H9 (cell line): Measurements from ENCODE around the gene LPP. TPM values are rescaled to one million over a fixed set of nuclear protein-coding genes. Genes with fewer than 3 reads are reported as not detected.

ENCODE experiments used
- DNase-seq: peaks from one replicate; pipeline ENCODE4 v3.0.0-alpha.2; 2017
- H2AFZ ChIP-seq: one replicate; pipeline ENCODE4 v1.6.1; 2013; ENCODE audit warnings: mild to moderate bottlenecking, low read length, control low read depth, moderate library complexity
- H2AK5ac ChIP-seq: 2 replicates; pipeline ENCODE4 v1.6.1; 2013; ENCODE audit warnings: low read length, control low read depth, mixed read lengths; ENCODE audit not compliant: insufficient read length
- H2BK120ac ChIP-seq: one replicate; pipeline ENCODE4 v1.6.1; 2013; ENCODE audit warnings: low read depth, mild to moderate bottlenecking, low read length, control low read depth, inconsistent platforms; ENCODE audit not compliant: poor library complexity, severe bottlenecking
- H2BK12ac ChIP-seq: 2 replicates; pipeline ENCODE4 v1.6.1; 2013; ENCODE audit warnings: low read length, control low read depth, mixed read lengths, low read depth; ENCODE audit not compliant: insufficient read length
- H2BK15ac ChIP-seq: 2 replicates; pipeline ENCODE4 v1.6.1; 2013; ENCODE audit warnings: low read depth, low read length, control low read depth
- H2BK20ac ChIP-seq: one replicate; pipeline ENCODE4 v1.6.1; 2013; ENCODE audit warnings: low read depth, mild to moderate bottlenecking, low read length, control low read depth, inconsistent platforms; ENCODE audit not compliant: poor library complexity, severe bottlenecking
- H2BK5ac ChIP-seq: 2 replicates; pipeline ENCODE4 v1.6.1; 2013; ENCODE audit warnings: low read length, control low read depth, mixed read lengths; ENCODE audit not compliant: insufficient read length
- H3K14ac ChIP-seq: 2 replicates; pipeline ENCODE4 v1.6.1; 2013; ENCODE audit warnings: low read length, control low read depth; ENCODE audit not compliant: insufficient read depth
- H3K18ac ChIP-seq: 2 replicates; pipeline ENCODE4 v1.6.1; 2013; ENCODE audit warnings: low read depth, mild to moderate bottlenecking, mixed read lengths, low read length, control low read depth; ENCODE audit not compliant: insufficient read length
- H3K23ac ChIP-seq: 2 replicates; pipeline ENCODE4 v1.6.1; 2013; ENCODE audit warnings: low read length, control low read depth, mixed read lengths, low read depth; ENCODE audit not compliant: insufficient read length
- H3K23me2 ChIP-seq: 2 replicates; pipeline ENCODE4 v1.6.1; 2013; ENCODE audit warnings: low read depth, mild to moderate bottlenecking, mixed read lengths, low read length, control low read depth; ENCODE audit not compliant: insufficient read length, poor library complexity, severe bottlenecking
- H3K27ac ChIP-seq: 2 replicates; pipeline ENCODE4 v1.5.1; 2013; ENCODE audit warnings: low read length, control low read depth, mixed read lengths, low read depth; ENCODE audit not compliant: insufficient read length
- H3K27me3 ChIP-seq: 2 replicates; pipeline ENCODE4 v1.6.1; 2013; ENCODE audit warnings: low read length, control low read depth, inconsistent platforms; ENCODE audit not compliant: insufficient read depth
- H3K4ac ChIP-seq: 2 replicates; pipeline ENCODE4 v1.6.1; 2013; ENCODE audit warnings: low read depth, mild to moderate bottlenecking, control low read depth, inconsistent platforms, low read length, moderate library complexity
- H3K4me1 ChIP-seq: 2 replicates; pipeline ENCODE4 v1.6.1; 2013; ENCODE audit warnings: low read length, control low read depth, inconsistent platforms; ENCODE audit not compliant: insufficient read depth
- H3K4me2 ChIP-seq: 2 replicates; pipeline ENCODE4 v1.6.1; 2013; ENCODE audit warnings: low read length, control low read depth, mixed read lengths; ENCODE audit not compliant: insufficient read length, insufficient read depth
- H3K56ac ChIP-seq: 2 replicates; pipeline ENCODE4 v1.6.1; 2013; ENCODE audit warnings: low read depth, mild to moderate bottlenecking, mixed read lengths, low read length, control low read depth; ENCODE audit not compliant: insufficient read length
- H3K79me1 ChIP-seq: 2 replicates; pipeline ENCODE4 v1.6.1; 2013; ENCODE audit warnings: low read depth, mild to moderate bottlenecking, moderate library complexity, low read length, control low read depth, inconsistent platforms; ENCODE audit not compliant: insufficient read depth, poor library complexity, severe bottlenecking
- H3K79me2 ChIP-seq: 2 replicates; pipeline ENCODE4 v1.6.1; 2013; ENCODE audit warnings: low read length, control low read depth, inconsistent platforms; ENCODE audit not compliant: insufficient read depth
- H3K9ac ChIP-seq: 2 replicates; pipeline ENCODE4 v1.6.1; 2013; ENCODE audit warnings: low read length, control low read depth, mixed read lengths; ENCODE audit not compliant: insufficient read length; ENCODE audit errors: extremely low read depth
- H3K9me3 ChIP-seq: one replicate; pipeline ENCODE4 v1.6.1; 2013; ENCODE audit warnings: low read depth, low read length, inconsistent platforms; ENCODE audit not compliant: control insufficient read depth
- H3T11ph ChIP-seq: one replicate; pipeline ENCODE4 v1.6.1; 2013; ENCODE audit warnings: mild to moderate bottlenecking, low read length, control low read depth, inconsistent platforms
- H4K20me1 ChIP-seq: one replicate; pipeline ENCODE4 v1.6.1; 2013; ENCODE audit not compliant: control insufficient read depth, insufficient read length, insufficient read depth
- H4K5ac ChIP-seq: 2 replicates; pipeline ENCODE4 v1.6.1; 2013; ENCODE audit warnings: low read depth, mild to moderate bottlenecking, mixed read lengths, low read length, control low read depth; ENCODE audit not compliant: insufficient read length
- H4K8ac ChIP-seq: replicated peaks from 2 replicates; pipeline ENCODE4 v1.6.1; 2013; ENCODE audit warnings: low read length, control low read depth, mixed read lengths, low read depth; ENCODE audit not compliant: insufficient read length
- H4K91ac ChIP-seq: 2 replicates; pipeline ENCODE4 v1.6.1; 2013; ENCODE audit warnings: low read depth, mild to moderate bottlenecking, moderate library complexity, mixed read lengths, low read length, control low read depth; ENCODE audit not compliant: insufficient read length
- H3K27ac Mint-ChIP-seq, 3 experiments: 2 replicates in 2 of 3; 3 replicates in 1 of 3; pipeline ENCODE4 v1.8.0; 2020 to 2021; ENCODE audit warnings: mixed read lengths in 3 of 3, mild to moderate bottlenecking in 1 of 3, moderate library complexity in 1 of 3
- H3K27me3 Mint-ChIP-seq: 2 replicates; pipeline ENCODE4 v1.8.0; 2021; ENCODE audit warnings: low read depth, mild to moderate bottlenecking, moderate library complexity, mixed read lengths
- H3K36me3 Mint-ChIP-seq, 3 experiments: 2 replicates in 2 of 3; 3 replicates in 1 of 3; pipeline ENCODE4 v1.8.0; 2020 to 2021; ENCODE audit warnings: low read depth in 3 of 3, mixed read lengths in 3 of 3; ENCODE audit not compliant: insufficient read depth in 1 of 3
- H3K4me1 Mint-ChIP-seq, 2 experiments: 2 replicates each; pipeline ENCODE4 v1.8.0; 2020; ENCODE audit warnings: mixed read lengths in 2 of 2
- H3K4me3 Mint-ChIP-seq, 2 experiments: 2 replicates in 1 of 2; 3 replicates in 1 of 2; pipeline ENCODE4 v1.8.0; 2020 to 2021; ENCODE audit warnings: mild to moderate bottlenecking in 2 of 2, mixed read lengths in 2 of 2, moderate library complexity in 1 of 2
- H3K9me3 Mint-ChIP-seq, 2 experiments: 2 replicates in 1 of 2; 3 replicates in 1 of 2; pipeline ENCODE4 v1.8.0; 2020; ENCODE audit warnings: mild to moderate bottlenecking in 2 of 2, mixed read lengths in 2 of 2, moderate library complexity in 1 of 2
- CTCF ChIP-seq: fragments of 200-600 bp; sonication (generic); conservative IDR thresholded peaks from 3 replicates; pipeline ENCODE4 v1.8.0; 2021; ENCODE audit warnings: antibody characterized with exemption, mild to moderate bottlenecking
- WGBS: extraction: QIAGEN DNeasy Blood & Tissue Kit; methylation state at CpG from one replicate; pipeline ENCODE4 v1.1.7; 2013; ENCODE audit warnings: missing lambda C conversion rate, low lambda C conversion rate, mixed read lengths; ENCODE audit not compliant: insufficient read length; ENCODE audit errors: extremely low coverage; 5-methylcytosine and 5-hydroxymethylcytosine counted together
- total RNA-seq: library from RNA; stranded (reverse); gene quantifications from 2 replicates; pipeline ENCODE4 v1.2.1, GENCODE V29; 2021

Gene LPP
- total RNA-seq, 1 experiment from 2014 or later, result 64.6 TPM

- Histone ChIP-seq H3K9ac (no peak overlapping the region), H3K18ac (no peak overlapping the region), H2AFZ (no peak overlapping the region), H3K23me2 (no peaks in the 10 kb centered on the region), H3K4me2 (no peak overlapping the region), H4K5ac (no peak overlapping the region), H3K23ac (no peak overlapping the region), H3T11ph (no peak overlapping the region), H2BK5ac (no peak overlapping the region), H3K56ac (no peak overlapping the region), H3K9me3 (no peaks in the 10 kb centered on the region), H2BK15ac (no peak overlapping the region), H3K27ac (no peak overlapping the region), H2BK20ac (no peak overlapping the region), H3K4me1 (no peaks in the 10 kb centered on the region), H3K79me1 (no peaks in the 10 kb centered on the region), H3K4ac (no peak overlapping the region), H4K20me1 (no peaks in the 10 kb centered on the region), H3K14ac (no peak overlapping the region), H2BK12ac (no peak overlapping the region), H2BK120ac (no peak overlapping the region), H4K8ac (no peak overlapping the region), H3K79me2 (peaks cover 2% of the 10 kb centered on the region; the same call in 1 of the 2 replicates), H4K91ac (no peak overlapping the region), H3K27me3 (no peaks in the 10 kb centered on the region), H2AK5ac (no peak overlapping the region)
- no peak overlapping the region for H3K4me3 Mint-ChIP-seq
- no peaks in the 10 kb centered on the region for H3K27me3 Mint-ChIP-seq
- H3K9me3 Mint-ChIP-seq, result peaks cover 0 to 7% of the 10 kb centered on the region in 2 experiments; a peak in 3 of 5 replicates
- H3K27ac Mint-ChIP-seq, result no peak overlapping the region
- peaks cover 0 to 5% (median 0%) of the 10 kb centered on the region in 3 experiments; a peak in 3 of 7 replicates for H3K36me3 Mint-ChIP-seq
- WGBS, result no CpG with 5 or more reads among the region's 5 CpGs
- peaks cover 7 to 8% of the 10 kb centered on the region in 2 experiments; a peak in 3 of 4 replicates for H3K4me1 Mint-ChIP-seq
- no peak for DNase-seq
- TF ChIP-seq CTCF, result no peak
Measured at GRCh38 chr3:188254520-188255070, 100.6 kb downstream of the LPP start.
